CD4-positive, alpha-beta T cell (primary cell): ENCODE measurements around the gene RANBP3. TPM values are rescaled to one million over a fixed set of nuclear protein-coding genes. Genes with fewer than 3 reads are reported as not detected.
"Not testable (repeated sequence)": the region's sequence is repeated elsewhere in the genome, so short reads cannot be mapped to it uniquely, and the experiment has no call there.

ENCODE experiments used
- ATAC-seq: fragments of 200-7000 bp; cut with Tn5 transposase; one replicate; pipeline ENCODE4 v1.10.0; 2022; ENCODE audit warnings: mild to moderate bottlenecking; ENCODE audit not compliant: poor library complexity
- CTCF ChIA-PET: fragments of 350-600 bp; sonication (Branson Sonifier 250); formaldehyde crosslinking; loops from one replicate; lab custom pipeline; 2021; ENCODE audit warnings: antibody characterized with exemption, inconsistent platforms; lab: Charles Lee
- POLR2A ChIA-PET: fragments of 350-600 bp; sonication (Branson Sonifier 250); formaldehyde crosslinking; loops from one replicate; lab custom pipeline; 2021; ENCODE audit warnings: antibody characterized with exemption, inconsistent platforms; lab: Charles Lee
- DNase-seq, 14 experiments: peaks; one replicate each; pipeline ENCODE4 v3.0.0-alpha.2; 2013 to 2020; ENCODE audit warnings: mixed read lengths in 2 of 14
- H3K27ac ChIP-seq, 2 donors: one replicate each; pipeline versions ENCODE4 v1.5.1 to v1.7.0; 2013; ENCODE audit warnings: low read length in 2 of 2, low read depth in 1 of 2, mild to moderate bottlenecking in 1 of 2
- H3K27me3 ChIP-seq, 2 experiments: 1 replicate in 1 of 2; 2 replicates in 1 of 2; pipeline versions ENCODE4 v1.6.1 to v1.7.0; 2013; ENCODE audit warnings: low read length in 2 of 2, control low read depth in 1 of 2, mild to moderate bottlenecking in 1 of 2, moderate library complexity in 1 of 2; ENCODE audit not compliant: insufficient read depth in 2 of 2, control insufficient read depth in 1 of 2
- H3K36me3 ChIP-seq: one replicate; pipeline ENCODE4 v1.6.1; 2013; ENCODE audit warnings: low read length, control low read depth; ENCODE audit not compliant: insufficient read depth
- H3K4me1 ChIP-seq: one replicate; pipeline ENCODE4 v1.6.1; 2013; ENCODE audit warnings: low read length, control low read depth; ENCODE audit not compliant: insufficient read depth
- H3K4me3 ChIP-seq: one replicate; pipeline ENCODE4 v1.5.1; 2013; ENCODE audit warnings: mild to moderate bottlenecking, low read length, moderate library complexity
- H3K9me3 ChIP-seq, 2 experiments: 1 replicate in 1 of 2; 2 replicates in 1 of 2; pipeline versions ENCODE4 v1.6.1 to v1.7.0; 2013; ENCODE audit warnings: low read length in 2 of 2, mild to moderate bottlenecking in 2 of 2, control low read depth in 1 of 2, moderate library complexity in 1 of 2; ENCODE audit not compliant: control insufficient read depth in 1 of 2, insufficient read depth in 1 of 2
- H3K27ac Mint-ChIP-seq: one replicate; pipeline ENCODE4 v1.8.0; 2020; ENCODE audit warnings: mixed read lengths
- H3K27me3 Mint-ChIP-seq: one replicate; pipeline ENCODE4 v1.8.0; 2021; ENCODE audit warnings: mixed read lengths
- H3K36me3 Mint-ChIP-seq: one replicate; pipeline ENCODE4 v1.8.0; 2021; ENCODE audit warnings: low read depth, mixed read lengths
- H3K4me1 Mint-ChIP-seq: one replicate; pipeline ENCODE4 v1.8.0; 2021; ENCODE audit warnings: low read depth, mixed read lengths
- H3K4me3 Mint-ChIP-seq: one replicate; pipeline ENCODE4 v1.8.0; 2020; ENCODE audit warnings: mild to moderate bottlenecking, mixed read lengths
- H3K9me3 Mint-ChIP-seq: one replicate; pipeline ENCODE4 v1.8.0; 2020; ENCODE audit warnings: mixed read lengths
- intact Hi-C, 2 experiments: fragments of 100-400 bp; cut with DNase I in 1 of 2; cut with micrococcal nuclease in 1 of 2; formaldehyde crosslinking; loops; one replicate each; pipeline versions ENCODE4 v1.15.1 to v1.9.0; 2023 to 2025; cut with DNase I, micrococcal nuclease
- total RNA-seq, 174 experiments: library from RNA in 2 of 174; stranded (reverse) in 2 of 174; gene quantifications; one replicate each; pipeline ENCODE4 v1.2.3 and lab custom pipeline; 2021 to 2026
- TF ChIP-seq, protein P1 (sequence below): fragments of 200-600 bp; IDR thresholded peaks from one replicate; pipeline ENCODE4 v1.8.0; 2022; ENCODE audit warnings: antibody characterized with exemption, mild to moderate bottlenecking

The RANBP3 gene
- total RNA-seq, 2 experiments from 2014 or later = 82.7 to 88.7 TPM

GRCh38 chr19:6006896-6007295 lies 29.0 kb upstream of the RANBP3 start:
- intact Hi-C loops = no loop called here
- Mint-ChIP-seq H3K4me3 (no peak overlapping the region), H3K27ac (no peak overlapping the region), H3K36me3 (no peaks in the 10 kb centered on the region), H3K9me3 (no peaks in the 10 kb centered on the region), H3K4me1 (no peaks in the 10 kb centered on the region), H3K27me3 (no peaks in the 10 kb centered on the region)
- ChIA-PET POLR2A (no interaction called here), CTCF (no interaction called here)
- Histone ChIP-seq H3K27me3 (no peaks in the 10 kb centered on the region), H3K27ac (no peak overlapping the region), H3K36me3 (no peaks in the 10 kb centered on the region), H3K4me1 (no peaks in the 10 kb centered on the region), H3K9me3 (no peaks in the 10 kb centered on the region), H3K4me3 (no peak overlapping the region)
- TF ChIP-seq, protein P1, sequence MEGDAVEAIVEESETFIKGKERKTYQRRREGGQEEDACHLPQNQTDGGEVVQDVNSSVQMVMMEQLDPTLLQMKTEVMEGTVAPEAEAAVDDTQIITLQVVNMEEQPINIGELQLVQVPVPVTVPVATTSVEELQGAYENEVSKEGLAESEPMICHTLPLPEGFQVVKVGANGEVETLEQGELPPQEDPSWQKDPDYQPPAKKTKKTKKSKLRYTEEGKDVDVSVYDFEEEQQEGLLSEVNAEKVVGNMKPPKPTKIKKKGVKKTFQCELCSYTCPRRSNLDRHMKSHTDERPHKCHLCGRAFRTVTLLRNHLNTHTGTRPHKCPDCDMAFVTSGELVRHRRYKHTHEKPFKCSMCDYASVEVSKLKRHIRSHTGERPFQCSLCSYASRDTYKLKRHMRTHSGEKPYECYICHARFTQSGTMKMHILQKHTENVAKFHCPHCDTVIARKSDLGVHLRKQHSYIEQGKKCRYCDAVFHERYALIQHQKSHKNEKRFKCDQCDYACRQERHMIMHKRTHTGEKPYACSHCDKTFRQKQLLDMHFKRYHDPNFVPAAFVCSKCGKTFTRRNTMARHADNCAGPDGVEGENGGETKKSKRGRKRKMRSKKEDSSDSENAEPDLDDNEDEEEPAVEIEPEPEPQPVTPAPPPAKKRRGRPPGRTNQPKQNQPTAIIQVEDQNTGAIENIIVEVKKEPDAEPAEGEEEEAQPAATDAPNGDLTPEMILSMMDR = no peak
- no peak for ATAC-seq
- DNase-seq = no peak

DNA sequence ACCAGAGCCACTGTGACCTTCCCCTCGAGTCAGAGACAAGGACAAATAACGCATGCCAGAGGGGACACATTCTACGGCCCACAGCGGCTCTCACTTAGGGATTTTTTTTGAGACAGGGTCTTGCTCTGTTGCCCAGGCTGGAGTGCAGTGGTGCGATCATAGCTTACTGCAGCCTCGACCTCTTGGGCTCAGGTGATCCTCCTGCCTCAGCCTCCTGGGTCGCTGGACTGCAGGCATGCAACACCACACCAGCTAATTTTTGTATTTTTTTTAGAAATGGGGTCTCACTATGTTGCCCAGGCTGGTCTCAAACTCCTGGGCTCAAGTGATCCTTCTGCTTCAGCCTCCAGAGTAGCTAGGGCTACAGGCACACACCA lies 28.1 kb upstream of the RANBP3 start:
- H3K4me1 Mint-ChIP-seq, POLR2A ChIA-PET, CTCF ChIA-PET, H3K27me3 ChIP-seq, H3K36me3 Mint-ChIP-seq, H3K4me1 ChIP-seq, DNase-seq, H3K9me3 ChIP-seq, ATAC-seq, H3K9me3 Mint-ChIP-seq, H3K36me3 ChIP-seq, intact Hi-C loops, H3K27ac ChIP-seq, H3K27ac Mint-ChIP-seq, H3K4me3 ChIP-seq, H3K4me3 Mint-ChIP-seq, H3K27me3 Mint-ChIP-seq: not testable (repeated sequence)

- Histone ChIP-seq H3K27me3 (no peaks in the 10 kb centered on the region), H3K4me1 (no peaks in the 10 kb centered on the region), H3K9me3 (peaks cover 0 to 5% of the 10 kb centered on the region in 2 experiments), H3K27ac (no peak overlapping the region), H3K36me3 (no peaks in the 10 kb centered on the region), H3K4me3 (no peak overlapping the region)
- Mint-ChIP-seq H3K4me1 (no peaks in the 10 kb centered on the region), H3K9me3 (no peaks in the 10 kb centered on the region), H3K36me3 (no peaks in the 10 kb centered on the region), H3K27ac (no peak overlapping the region), H3K27me3 (no peaks in the 10 kb centered on the region), H3K4me3 (no peak overlapping the region)
- CTCF ChIA-PET = no interaction called here
- intact Hi-C loops = no loop called here
- DNase-seq = peak in 1 of 14 experiments; percentile 4
- POLR2A ChIA-PET = no interaction called here
- TF ChIP-seq, protein P1 = no peak
- no peak for ATAC-seq
These were observed 27.6 kb upstream of the RANBP3 start for GRCh38 chr19:6005321-6006069.

DNA sequence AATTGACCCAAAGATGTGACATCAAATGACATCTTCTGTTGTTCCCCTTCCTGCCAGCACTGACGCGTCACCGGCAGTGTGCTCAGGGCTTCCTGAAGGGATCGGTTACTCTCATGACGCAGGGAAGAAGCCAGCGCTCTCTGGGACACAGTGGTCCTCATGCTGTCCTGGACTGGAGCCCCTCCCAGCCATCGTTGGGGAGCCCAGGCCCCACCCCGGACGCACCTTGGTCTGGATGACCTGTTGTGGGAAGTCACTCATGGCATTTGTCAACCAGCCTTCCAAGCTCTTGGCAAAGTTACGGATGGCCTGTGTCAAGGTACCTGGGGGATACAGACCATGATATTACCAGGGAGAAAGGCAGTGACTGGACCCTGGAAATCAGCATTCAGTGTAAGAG lies 26.0 kb upstream of the RANBP3 start:
- H3K4me3 ChIP-seq = no peak overlapping the region
- Mint-ChIP-seq H3K9me3 (no peaks in the 10 kb centered on the region), H3K27me3 (no peaks in the 10 kb centered on the region), H3K36me3 (no peaks in the 10 kb centered on the region), H3K4me1 (no peaks in the 10 kb centered on the region), H3K27ac (no peak overlapping the region), H3K4me3 (no peak overlapping the region)
- H3K9me3 ChIP-seq = peaks cover 0 to 13% of the 10 kb centered on the region in 2 experiments
- no peaks in the 10 kb centered on the region for H3K27me3 ChIP-seq
- H3K36me3 ChIP-seq = no peaks in the 10 kb centered on the region
- ChIA-PET POLR2A (no interaction called here), CTCF (no interaction called here)
- TF ChIP-seq, protein P1 = no peak
- no peak overlapping the region for H3K27ac ChIP-seq
- H3K4me1 ChIP-seq = no peaks in the 10 kb centered on the region
- ATAC-seq = no peak
- peak in 1 of 14 experiments; percentile 5 for DNase-seq
- intact Hi-C loops = no loop called here
